HG02981 (cell line): Measurements from ENCODE around the gene KERA.
"Not testable (repeated sequence)": the region's sequence is repeated elsewhere in the genome, so short reads cannot be mapped to it uniquely, and the experiment has no call there.

Experiments used
- ATAC-seq: cut with Tn5 transposase; IDR thresholded peaks from one replicate; pipeline ENCODE4 v1.9.1; 2021; ENCODE audit warnings: mild to moderate bottlenecking, moderate library complexity; ENCODE audit not compliant: unreplicated experiment

The KERA gene

GRCh38 chr12:91057368-91058165 lies at the start of gene KERA:
KERA (minus strand) TSS chr12:91058024; CDS start chr12:91056281, 1,743 bp downstream.
- ATAC-seq = no peak

- ATAC-seq = no peak
Measured at GRCh38 chr12:91106283-91106682, 48.5 kb upstream of the KERA start.

GRCh38 chr12:91105807-91106206 lies 48.0 kb upstream of the KERA start:
- no peak for ATAC-seq

DNA sequence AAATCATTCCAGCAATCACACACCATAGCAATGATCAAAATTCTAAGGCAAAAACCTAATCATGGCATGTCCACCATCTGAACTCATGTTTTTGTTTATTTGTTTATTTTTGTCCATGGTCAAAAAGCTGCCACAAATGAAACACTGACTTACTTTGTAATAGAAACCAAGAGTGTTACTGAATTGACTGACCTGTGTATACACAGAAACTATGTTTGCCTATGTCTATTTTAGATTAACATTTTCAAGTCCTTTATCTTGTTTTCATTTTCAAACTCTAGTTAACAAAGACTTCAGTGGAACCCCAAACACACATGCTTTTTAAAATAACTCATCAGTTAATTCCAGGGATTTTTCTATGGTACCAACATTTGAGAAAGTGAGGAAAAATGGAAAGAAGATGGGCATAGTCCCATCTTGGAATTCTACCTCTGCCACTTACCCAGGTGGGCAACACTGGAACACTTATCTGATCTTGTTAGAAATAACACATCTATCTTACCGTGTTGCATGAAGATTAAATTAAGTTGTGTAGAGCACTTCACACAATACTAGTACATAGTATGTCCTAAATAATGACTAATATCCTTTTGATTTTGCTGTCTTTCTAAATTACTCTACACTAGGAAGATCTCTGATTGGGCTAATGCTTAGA lies 47.1 kb upstream of the KERA start:
- peak; percentile 50 for ATAC-seq

GRCh38 chr12:91103624-91104023 lies 45.8 kb upstream of the KERA start:
- ATAC-seq = no peak

DNA sequence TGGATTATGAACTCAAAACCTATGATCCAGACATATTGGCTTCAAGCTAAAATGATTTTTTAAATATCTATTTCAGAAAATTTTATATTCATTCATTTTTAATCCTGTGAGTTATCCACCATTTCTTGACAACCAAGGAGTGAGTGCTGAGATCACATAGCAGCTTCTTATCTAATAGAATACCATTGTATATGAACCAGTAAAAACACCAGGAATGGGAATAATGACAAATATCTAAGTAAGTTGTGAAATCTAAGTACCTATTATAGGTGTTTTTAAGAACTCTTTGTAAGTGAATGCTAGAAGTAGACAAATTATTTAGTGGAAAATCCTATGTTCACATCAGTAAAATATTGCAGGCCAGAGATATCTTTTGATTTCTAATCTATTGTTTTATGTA lies 45.3 kb upstream of the KERA start:
- no peak for ATAC-seq

DNA sequence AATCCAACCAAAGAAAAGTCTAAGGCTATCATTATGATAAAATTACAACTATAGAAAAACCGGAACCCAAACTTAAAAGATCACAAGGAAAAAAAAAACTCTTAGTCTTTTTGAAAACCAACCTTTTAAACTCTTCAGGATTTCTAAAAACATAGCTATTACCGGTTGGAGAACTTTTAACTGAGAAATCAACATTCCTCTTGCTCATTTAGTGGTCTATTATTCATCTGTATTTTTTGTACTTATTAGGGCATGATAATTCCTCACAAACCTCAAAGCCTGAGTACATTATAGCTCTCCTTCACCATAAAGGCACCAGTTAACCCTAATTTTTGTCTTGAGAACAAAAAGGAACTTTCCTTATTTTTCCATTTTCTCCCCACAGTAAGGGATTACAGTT lies 43.1 kb upstream of the KERA start:
- no peak for ATAC-seq

DNA sequence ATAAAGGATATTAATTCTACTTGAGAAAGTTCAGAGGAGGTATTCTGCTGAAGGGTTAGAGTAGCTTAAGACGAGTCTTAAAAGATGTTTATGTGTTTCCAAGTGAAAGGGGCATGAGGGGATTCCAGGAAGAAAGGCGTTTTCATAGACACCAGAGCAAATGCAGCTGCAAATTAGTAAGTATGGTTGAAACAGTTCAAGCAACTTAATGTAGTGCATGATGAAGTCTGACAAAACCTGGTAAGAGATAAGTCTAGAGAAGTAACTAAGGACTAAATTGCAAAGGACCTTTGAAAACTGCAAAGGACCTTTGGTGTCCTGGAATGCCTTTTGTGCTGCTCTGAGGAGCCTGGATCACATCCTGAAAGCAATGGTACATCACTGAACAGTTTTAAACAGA lies 42.0 kb upstream of the KERA start:
- ATAC-seq = no peak

DNA sequence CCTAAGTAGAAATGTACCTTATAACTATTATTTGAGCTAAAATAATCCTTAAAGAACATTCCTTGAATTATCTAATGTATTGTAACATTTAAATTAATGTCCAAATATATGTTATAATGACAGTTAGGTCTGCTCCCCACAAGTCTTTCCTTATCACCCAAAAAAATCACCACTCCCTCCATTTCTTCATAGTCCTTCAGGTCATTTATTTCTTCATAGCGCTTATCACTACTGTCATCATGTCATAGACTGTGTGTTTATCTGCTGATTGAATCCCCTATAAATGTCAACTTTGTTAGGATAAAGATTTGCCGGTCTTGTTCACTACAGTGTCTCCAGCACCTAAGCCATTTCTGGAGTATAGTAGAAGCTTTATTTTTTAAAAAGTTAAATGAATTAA lies 41.5 kb upstream of the KERA start:
- no peak for ATAC-seq

- no peak for ATAC-seq
Measured at GRCh38 chr12:91098941-91099340, 41.1 kb upstream of the KERA start.

DNA sequence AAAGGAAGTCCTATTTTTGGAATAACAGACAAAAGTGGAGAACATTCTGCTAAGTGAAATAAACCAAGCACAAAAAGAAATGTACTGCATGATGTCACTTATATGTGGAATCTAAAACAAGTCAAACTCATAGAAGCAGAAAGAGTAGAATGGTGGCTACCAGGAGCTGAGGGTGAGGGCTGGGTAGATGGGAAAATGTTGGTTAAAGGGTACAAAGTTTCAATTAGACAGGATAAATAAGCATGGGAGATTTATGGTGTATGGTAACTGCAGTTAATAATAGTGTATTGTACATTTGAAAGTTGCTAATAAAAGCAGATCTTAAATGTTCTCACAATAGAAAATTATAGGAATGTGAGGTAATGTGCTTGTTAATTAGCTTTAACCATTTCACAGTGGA lies 40.6 kb upstream of the KERA start:
- ATAC-seq = no peak

GRCh38 chr12:91094957-91095356 lies 37.1 kb upstream of the KERA start:
- ATAC-seq = no peak

DNA sequence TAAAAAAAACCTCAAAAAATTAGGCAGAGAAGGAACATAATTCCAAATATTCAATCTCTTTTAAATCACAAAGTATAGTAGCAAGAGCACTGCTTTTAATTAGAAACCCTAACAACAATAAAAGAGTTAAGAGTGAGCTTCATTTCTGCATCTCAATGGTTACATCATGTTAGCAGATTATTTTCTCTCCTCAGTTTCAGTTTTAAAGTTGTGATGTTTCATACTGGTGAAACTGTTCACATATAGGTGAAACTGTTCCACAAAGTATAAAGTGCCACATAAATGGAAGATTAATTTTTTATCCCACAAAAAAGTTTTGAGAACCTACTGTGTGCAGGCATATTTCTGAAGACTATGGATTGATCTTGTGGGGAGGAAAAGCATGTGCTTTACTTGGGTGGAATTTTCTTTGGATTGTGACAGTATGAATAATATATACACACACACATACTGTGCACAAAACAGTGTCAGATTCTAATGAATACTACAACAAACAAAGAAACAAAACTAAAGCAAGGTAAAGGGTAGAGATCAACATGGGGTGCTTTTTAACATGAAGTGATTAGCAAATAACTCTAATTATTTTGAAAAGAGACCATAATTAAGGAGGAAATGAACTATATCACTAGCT lies 36.3 kb upstream of the KERA start:
- ATAC-seq = no peak

DNA sequence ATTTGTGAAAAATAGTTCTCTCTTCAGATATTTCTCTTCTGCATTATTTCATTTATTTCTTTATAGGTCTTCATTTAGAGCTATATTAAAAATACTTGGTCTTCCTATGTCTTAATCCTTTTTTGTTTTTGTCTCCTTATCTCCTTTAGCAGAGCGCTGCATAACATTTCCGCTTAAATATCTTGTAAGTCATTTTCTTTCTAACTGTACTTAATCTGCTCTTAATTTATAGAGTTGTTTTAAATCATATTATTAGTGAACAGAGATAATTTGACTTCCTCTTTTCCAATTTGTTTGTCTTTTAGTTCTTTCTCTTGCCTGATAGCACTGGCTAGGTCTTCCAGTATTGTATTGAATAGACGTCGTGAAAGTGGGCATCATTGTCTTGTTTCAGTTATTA lies 35.5 kb upstream of the KERA start:
- no peak for ATAC-seq

DNA sequence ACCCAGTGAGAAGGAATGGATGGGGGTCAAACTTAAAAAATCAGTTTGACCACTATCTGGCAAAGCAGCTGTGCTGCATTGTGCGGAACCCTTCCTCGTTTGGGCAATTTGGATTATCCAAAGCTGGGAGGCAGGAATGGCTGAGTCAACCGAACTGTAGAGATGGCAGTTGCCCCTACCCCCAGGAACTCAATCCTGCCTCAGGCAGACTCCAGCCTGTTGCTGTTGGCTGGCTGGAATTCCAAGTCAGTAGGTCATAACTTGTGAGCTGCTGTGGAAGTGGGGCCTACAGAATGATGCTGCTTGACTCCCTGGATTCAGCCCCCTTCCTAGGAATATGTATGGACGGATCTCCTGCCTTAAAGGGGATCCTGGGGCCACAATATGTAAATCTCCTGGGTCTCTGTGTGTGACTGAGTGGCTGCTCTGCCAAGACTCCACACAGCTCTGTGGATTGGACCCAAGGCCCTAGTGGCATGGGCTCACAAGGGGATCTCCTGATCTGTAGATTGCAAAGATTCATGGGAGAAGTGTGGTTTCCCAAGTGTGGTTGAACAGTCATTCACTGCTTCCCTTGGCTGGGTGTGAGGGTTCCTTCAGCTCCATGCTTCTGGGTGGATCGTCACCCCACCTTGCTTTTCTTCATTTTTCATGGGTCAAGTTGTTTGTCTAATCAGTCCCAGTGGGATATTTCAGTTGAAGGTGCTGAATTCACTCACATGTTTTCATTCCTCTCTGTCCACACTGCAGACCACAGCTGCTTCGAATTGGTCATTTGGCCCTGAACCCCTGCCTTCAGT lies 34.3 kb upstream of the KERA start:
- no peak for ATAC-seq

DNA sequence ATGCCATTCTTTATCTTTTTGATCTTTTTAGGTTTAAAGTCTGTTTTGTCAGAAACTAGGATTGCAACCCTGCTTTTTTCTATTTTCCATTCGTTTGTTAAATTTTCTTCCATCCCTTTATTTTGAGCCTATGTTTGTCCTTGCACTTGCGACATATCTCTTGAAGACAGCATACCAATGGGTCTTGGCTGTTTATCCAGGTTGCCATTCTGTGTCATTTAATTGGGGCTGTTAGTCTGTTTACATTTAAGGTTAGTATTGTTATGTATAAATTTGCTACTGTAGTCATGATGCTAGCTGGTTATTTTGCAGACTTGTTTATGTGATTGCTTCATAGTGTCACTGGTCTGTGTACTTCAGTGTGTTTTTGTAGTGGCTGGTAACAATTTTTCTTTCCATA lies 32.1 kb upstream of the KERA start:
- not testable (repeated sequence) for ATAC-seq

- no peak for ATAC-seq
Measured at GRCh38 chr12:91080041-91080440, 22.2 kb upstream of the KERA start.

DNA sequence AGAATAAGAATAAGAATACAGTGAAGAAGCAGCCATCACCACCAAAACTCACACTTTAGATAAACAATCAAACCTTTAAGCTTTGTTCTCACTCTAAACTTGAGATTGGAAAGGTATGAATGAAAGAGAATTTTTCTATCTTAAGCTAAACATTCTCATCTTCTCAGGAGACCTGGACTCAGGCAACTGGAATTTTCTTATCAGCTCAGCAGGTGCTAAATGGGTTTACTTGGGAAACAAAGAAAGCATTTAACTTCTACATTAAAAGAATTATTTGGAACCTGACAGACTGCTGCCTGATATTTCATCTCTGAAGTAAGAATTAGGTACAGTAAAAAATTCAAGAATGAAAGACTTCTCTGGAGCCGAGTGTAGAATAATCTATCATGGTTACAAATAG lies 20.7 kb upstream of the KERA start:
- ATAC-seq = no peak

GRCh38 chr12:91077228-91077954 lies 19.6 kb upstream of the KERA start:
- ATAC-seq = no peak

- ATAC-seq = no peak
Measured at GRCh38 chr12:91074851-91075250, 17.0 kb upstream of the KERA start.
